HepG2 (cell line): ENCODE data around the gene SULT1C4. TPM values are rescaled to one million over a fixed set of nuclear protein-coding genes. Genes with fewer than 3 reads are reported as not detected.

Source experiments
- ATAC-seq: fragments of 200-7000 bp; cut with Tn5 transposase; 3 replicates; pipeline ENCODE4 v1.9.1; 2020; ENCODE audit warnings: mild to moderate bottlenecking, moderate library complexity
- BruUV-seq: library from RNA; stranded (reverse); fragments of 400-500 nt; replicated peaks from 2 replicates; lab custom pipeline; 2021; lab: Mats Ljungman, UMichigan
- CTCF ChIA-PET: fragments of 300-600 bp; formaldehyde crosslinking; extraction: SDS; loops from one replicate; lab custom pipeline; 2021; ENCODE audit warnings: low total read pairs, inconsistent platforms, low intra/inter-chr PET ratio; lab: Yijun Ruan, JAX
- POLR2A ChIA-PET: fragments of 350-600 bp; sonication (Branson Sonifier 250); formaldehyde crosslinking; loops from one replicate; lab custom pipeline; 2020; ENCODE audit warnings: antibody characterized with exemption, inconsistent platforms; lab: Yijun Ruan, JAX
- DNase-seq: peaks from one replicate; pipeline ENCODE4 v3.0.0-alpha.2; 2015; ENCODE audit warnings: low spot score
- FAIRE-seq: peaks from 3 replicates; lab custom pipeline; 2011; peaks lifted over from hg19 to GRCh38; lab: Jason Lieb, UNC
- H2AFZ ChIP-seq: one replicate; pipeline ENCODE4 v1.6.1; 2011; ENCODE audit warnings: low read length, inconsistent platforms
- H3K27ac ChIP-seq: fragments of 300-600 bp; 3 replicates; pipeline ENCODE4 v1.8.0; 2011; ENCODE audit warnings: mixed run types, mild to moderate bottlenecking, mixed read lengths, low read length, inconsistent platforms; ENCODE audit not compliant: insufficient read depth; ENCODE audit errors: extremely low read length
- H3K27me3 ChIP-seq, 2 experiments: fragments of 200-600 bp in 1 of 2; 2 replicates in 1 of 2; 3 replicates in 1 of 2; pipeline versions ENCODE4 v1.6.0 to v1.8.0; 2011; ENCODE audit warnings: low read length in 2 of 2, mild to moderate bottlenecking in 2 of 2, moderate library complexity in 2 of 2, inconsistent platforms in 1 of 2; ENCODE audit not compliant: insufficient read depth in 2 of 2, control insufficient read depth in 1 of 2
- H3K36me3 ChIP-seq, 2 experiments: fragments of 200-600 bp in 1 of 2; replicated peaks in 1 of 2; 2 replicates in 1 of 2; 3 replicates in 1 of 2; pipeline versions ENCODE4 v1.5.1 to v1.8.0; 2011; ENCODE audit warnings: low read length in 2 of 2, inconsistent platforms in 1 of 2; ENCODE audit not compliant: insufficient read depth in 2 of 2, control insufficient read depth in 1 of 2
- H3K4me1 ChIP-seq: 2 replicates; pipeline ENCODE4 v1.5.1; 2012; ENCODE audit warnings: low read length, inconsistent platforms; ENCODE audit not compliant: insufficient read depth
- H3K4me2 ChIP-seq: 2 replicates; pipeline ENCODE4 v1.6.0; 2011; ENCODE audit warnings: low read depth, low read length, inconsistent platforms
- H3K4me3 ChIP-seq, 3 experiments: fragments of 200-600 bp in 1 of 3; sonication (generic), shearing (Covaris generic) in 1 of 3; replicated peaks in 1 of 3; 2 replicates each; pipeline ENCODE4 v1.5.1; 2011 to 2016; ENCODE audit warnings: low read length in 3 of 3, inconsistent platforms in 2 of 3, low read depth in 2 of 3, mild to moderate bottlenecking in 2 of 3, control low read depth in 1 of 3, mixed read lengths in 1 of 3; ENCODE audit not compliant: insufficient read depth in 1 of 3
- H3K79me2 ChIP-seq: one replicate; pipeline ENCODE4 v1.6.1; 2011; ENCODE audit warnings: low read length, inconsistent platforms; ENCODE audit not compliant: insufficient read depth
- H3K9ac ChIP-seq: 2 replicates; pipeline ENCODE4 v1.6.0; 2011; ENCODE audit warnings: mild to moderate bottlenecking, low read depth, low read length, inconsistent platforms; ENCODE audit not compliant: insufficient read depth
- H3K9me3 ChIP-seq: 2 replicates; pipeline ENCODE4 v1.5.1; 2012; ENCODE audit warnings: mild to moderate bottlenecking, low read length
- H4K20me1 ChIP-seq: 2 replicates; pipeline ENCODE4 v1.6.0; 2011; ENCODE audit warnings: inconsistent platforms, mild to moderate bottlenecking, low read length, moderate library complexity; ENCODE audit not compliant: insufficient read depth
- CHD4 ChIP-seq: fragments of 200-600 bp; sonication (generic); IDR thresholded peaks from 2 replicates; pipeline ENCODE4 v1.7.0; 2017; ENCODE audit warnings: mild to moderate bottlenecking, low read length, borderline replicate concordance
- KLF16 ChIP-seq, 2 experiments: sonication (generic) in 1 of 2; formaldehyde crosslinking in 1 of 2; IDR thresholded peaks; 2 replicates each; pipeline versions ENCODE4 v1.6.1 to v1.8.0; 2016 to 2023; ENCODE audit warnings: missing genetic modification reagents in 2 of 2, missing compliant biosample characterization in 1 of 2
- MAFG ChIP-seq: sonication (generic); formaldehyde crosslinking; IDR thresholded peaks from 2 replicates; pipeline ENCODE4 v1.5.1; 2020; ENCODE audit warnings: mild to moderate bottlenecking, missing genetic modification reagents
- MED8 ChIP-seq: sonication (generic); formaldehyde crosslinking; IDR thresholded peaks from 2 replicates; pipeline ENCODE4 v1.8.1; 2023; ENCODE audit warnings: mild to moderate bottlenecking, missing genetic modification reagents; ENCODE audit not compliant: insufficient replicate concordance
- NR1H2 ChIP-seq: sonication (generic); formaldehyde crosslinking; IDR thresholded peaks from 2 replicates; pipeline ENCODE4 v1.8.1; 2022; ENCODE audit warnings: low read depth, missing genetic modification reagents, borderline replicate concordance
- RELA ChIP-seq: sonication (generic); formaldehyde crosslinking; IDR thresholded peaks from 2 replicates; pipeline ENCODE4 v1.4.0; 2020; ENCODE audit warnings: missing genetic modification reagents
- RXRA ChIP-seq: sonication (generic); formaldehyde crosslinking; IDR thresholded peaks from 2 replicates; pipeline ENCODE4 v1.5.1; 2020; ENCODE audit warnings: missing genetic modification reagents
- SP2 ChIP-seq: sonication (generic); formaldehyde crosslinking; IDR thresholded peaks from 2 replicates; pipeline ENCODE4 v1.5.1; 2020; ENCODE audit warnings: mild to moderate bottlenecking, missing genetic modification reagents
- ZNF121 ChIP-seq: sonication (generic); formaldehyde crosslinking; IDR thresholded peaks from 2 replicates; pipeline ENCODE4 v1.5.0; 2020; ENCODE audit warnings: mild to moderate bottlenecking, missing genetic modification reagents
- ZNF138 ChIP-seq: sonication (generic); formaldehyde crosslinking; IDR thresholded peaks from 2 replicates; pipeline ENCODE4 v1.5.0; 2020; ENCODE audit warnings: mild to moderate bottlenecking, low read depth, missing genetic modification reagents
- ZNF292 ChIP-seq: sonication (generic); formaldehyde crosslinking; IDR thresholded peaks from 2 replicates; pipeline ENCODE4 v1.8.1; 2022; ENCODE audit warnings: mild to moderate bottlenecking, low read depth, missing genetic modification reagents, borderline replicate concordance
- ZNF644 ChIP-seq: IDR thresholded peaks from 2 replicates; pipeline ENCODE4 v1.6.1; 2016; ENCODE audit warnings: low read depth
- ZNF777 ChIP-seq: sonication (generic); formaldehyde crosslinking; IDR thresholded peaks from 2 replicates; pipeline ENCODE4 v1.4.0; 2020; ENCODE audit warnings: missing genetic modification reagents
- WGBS: methylation state at CpG from one replicate; pipeline ENCODE4 v1.1.6; 2017; ENCODE audit warnings: low lambda C conversion rate; 5-methylcytosine and 5-hydroxymethylcytosine counted together
- in situ Hi-C: cut with HindIII; loops from 2 replicates; pipeline ENCODE4 v1.10.0; 2017; ENCODE audit warnings: low pct_unique_long_range_greater_than_20kb; ENCODE audit not compliant: extremely low pct_ligation_motif_present
- intact Hi-C: fragments of 100-400 bp; cut with micrococcal nuclease; formaldehyde crosslinking; loops from one replicate; pipeline ENCODE4 v1.10.0; 2022; ENCODE audit not compliant: unreplicated experiment
- polyA plus RNA-seq, 8 experiments: library from polyadenylated mRNA; depleted of rRNA in 3 of 8; stranded (reverse) in 7 of 8; unstranded in 1 of 8; fragments of >200 nt; fragmentation: Illumina TruSeq in 4 of 8; extraction: Trizol in 4 of 8; gene quantifications; 2 replicates each; pipeline versions ENCODE4 v1.2.1 to v1.2.3, GENCODE V29; 2011 to 2016; ENCODE audit warnings: low read depth in 4 of 8, missing spikeins in 1 of 8, mixed read lengths in 1 of 8; ENCODE audit not compliant: insufficient read depth in 1 of 8
- total RNA-seq, 5 experiments: library from RNA; depleted of rRNA; stranded (reverse); fragments of >200 nt; fragmentation: Illumina TruSeq; extraction: Trizol; gene quantifications; 2 replicates each; pipeline ENCODE4 v1.2.3, GENCODE V29; 2016; ENCODE audit warnings: low read depth in 1 of 5
- TF ChIP-seq, protein P1 (sequence below): sonication (generic); formaldehyde crosslinking; IDR thresholded peaks from 2 replicates; pipeline ENCODE4 v1.9.0; 2021; ENCODE audit warnings: missing genetic modification reagents, borderline replicate concordance
- TF ChIP-seq, protein P2 (sequence below): sonication (generic); formaldehyde crosslinking; IDR thresholded peaks from 2 replicates; pipeline ENCODE4 v1.5.1; 2020; ENCODE audit warnings: mild to moderate bottlenecking, missing genetic modification reagents
- TF ChIP-seq, protein P3 (sequence below): conservative IDR thresholded peaks from 2 replicates; pipeline ENCODE4 v1.6.1; 2018; ENCODE audit warnings: missing genetic modification reagents

The SULT1C4 gene
- total and polyA plus RNA-seq, 2 of the 13 experiments (the other 11 are each of a cell fraction or from before 2014, with no cell fraction given) = 1.3 to 8.6 TPM

DNA sequence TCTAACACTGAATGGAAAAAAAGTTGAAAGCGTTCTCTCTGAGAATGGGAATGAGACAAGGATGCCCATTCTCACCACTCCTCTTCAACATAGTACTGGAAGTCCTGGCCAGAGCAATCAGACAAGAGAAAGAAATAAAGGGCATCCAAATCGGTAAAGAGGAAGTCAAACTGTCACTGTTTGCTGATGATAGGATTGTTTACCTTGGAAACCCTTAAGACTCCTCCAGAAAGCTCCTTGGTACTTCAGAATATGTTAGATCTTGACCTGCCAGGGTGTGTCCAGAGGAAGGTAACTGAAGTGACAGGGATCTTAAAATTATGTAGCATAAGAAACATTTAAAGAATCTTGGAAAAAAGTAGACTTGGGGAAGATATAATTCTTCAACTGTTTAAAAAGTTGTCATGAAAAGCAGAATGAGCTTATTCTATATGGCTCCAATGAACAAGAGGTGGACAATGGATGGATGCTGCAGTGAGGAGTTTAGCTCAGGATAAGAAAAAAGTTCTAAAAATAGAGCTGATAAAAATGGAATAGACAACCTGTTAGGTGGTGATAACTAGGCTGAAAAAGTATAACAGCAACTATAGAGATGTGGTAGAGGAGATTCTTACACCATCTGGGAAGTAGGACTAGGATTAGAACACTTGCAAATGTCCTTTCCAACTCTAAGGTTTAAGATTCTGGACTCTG lies 16.8 kb upstream of the SULT1C4 start:
- Histone ChIP-seq H4K20me1 (no peaks in the 10 kb centered on the region), H3K79me2 (no peaks in the 10 kb centered on the region), H3K9me3 (peaks cover 15% of the 10 kb centered on the region), H3K27me3 (no peaks in the 10 kb centered on the region), H3K36me3 (no peaks in the 10 kb centered on the region), H3K27ac (no peak overlapping the region), H3K4me3 (no peak overlapping the region), H3K9ac (no peak overlapping the region), H3K4me2 (no peak overlapping the region), H3K4me1 (no peaks in the 10 kb centered on the region)
- no peak for FAIRE-seq
- DNase-seq = no peak
- CTCF ChIA-PET = no interaction called here
- BruUV-seq = no TSS peak
- in situ Hi-C loops (no loop called here), intact Hi-C loops (no loop called here)
- 14% methylated on average over 2 of the region's 2 CpGs for WGBS
- ATAC-seq = no peak
- no peak for TF ChIP-seq ZNF644
- no peak for TF ChIP-seq KLF16 (CRISPR knock-in tag; IDR thresholded peaks at IDR 0.05)
- no peak for TF ChIP-seq SP2 (CRISPR knock-in tag)
- no peak for TF ChIP-seq MED8 (CRISPR knock-in tag)
- TF ChIP-seq ZNF138 (CRISPR knock-in tag) = no peak
- TF ChIP-seq, protein P1, sequence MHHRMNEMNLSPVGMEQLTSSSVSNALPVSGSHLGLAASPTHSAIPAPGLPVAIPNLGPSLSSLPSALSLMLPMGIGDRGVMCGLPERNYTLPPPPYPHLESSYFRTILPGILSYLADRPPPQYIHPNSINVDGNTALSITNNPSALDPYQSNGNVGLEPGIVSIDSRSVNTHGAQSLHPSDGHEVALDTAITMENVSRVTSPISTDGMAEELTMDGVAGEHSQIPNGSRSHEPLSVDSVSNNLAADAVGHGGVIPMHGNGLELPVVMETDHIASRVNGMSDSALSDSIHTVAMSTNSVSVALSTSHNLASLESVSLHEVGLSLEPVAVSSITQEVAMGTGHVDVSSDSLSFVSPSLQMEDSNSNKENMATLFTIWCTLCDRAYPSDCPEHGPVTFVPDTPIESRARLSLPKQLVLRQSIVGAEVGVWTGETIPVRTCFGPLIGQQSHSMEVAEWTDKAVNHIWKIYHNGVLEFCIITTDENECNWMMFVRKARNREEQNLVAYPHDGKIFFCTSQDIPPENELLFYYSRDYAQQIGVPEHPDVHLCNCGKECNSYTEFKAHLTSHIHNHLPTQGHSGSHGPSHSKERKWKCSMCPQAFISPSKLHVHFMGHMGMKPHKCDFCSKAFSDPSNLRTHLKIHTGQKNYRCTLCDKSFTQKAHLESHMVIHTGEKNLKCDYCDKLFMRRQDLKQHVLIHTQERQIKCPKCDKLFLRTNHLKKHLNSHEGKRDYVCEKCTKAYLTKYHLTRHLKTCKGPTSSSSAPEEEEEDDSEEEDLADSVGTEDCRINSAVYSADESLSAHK (CRISPR knock-in tag) = no peak
- TF ChIP-seq NR1H2 (CRISPR knock-in tag) = no peak
- TF ChIP-seq RXRA = no peak
- no peak for TF ChIP-seq ZNF292 (CRISPR knock-in tag)
- TF ChIP-seq, protein P2, sequence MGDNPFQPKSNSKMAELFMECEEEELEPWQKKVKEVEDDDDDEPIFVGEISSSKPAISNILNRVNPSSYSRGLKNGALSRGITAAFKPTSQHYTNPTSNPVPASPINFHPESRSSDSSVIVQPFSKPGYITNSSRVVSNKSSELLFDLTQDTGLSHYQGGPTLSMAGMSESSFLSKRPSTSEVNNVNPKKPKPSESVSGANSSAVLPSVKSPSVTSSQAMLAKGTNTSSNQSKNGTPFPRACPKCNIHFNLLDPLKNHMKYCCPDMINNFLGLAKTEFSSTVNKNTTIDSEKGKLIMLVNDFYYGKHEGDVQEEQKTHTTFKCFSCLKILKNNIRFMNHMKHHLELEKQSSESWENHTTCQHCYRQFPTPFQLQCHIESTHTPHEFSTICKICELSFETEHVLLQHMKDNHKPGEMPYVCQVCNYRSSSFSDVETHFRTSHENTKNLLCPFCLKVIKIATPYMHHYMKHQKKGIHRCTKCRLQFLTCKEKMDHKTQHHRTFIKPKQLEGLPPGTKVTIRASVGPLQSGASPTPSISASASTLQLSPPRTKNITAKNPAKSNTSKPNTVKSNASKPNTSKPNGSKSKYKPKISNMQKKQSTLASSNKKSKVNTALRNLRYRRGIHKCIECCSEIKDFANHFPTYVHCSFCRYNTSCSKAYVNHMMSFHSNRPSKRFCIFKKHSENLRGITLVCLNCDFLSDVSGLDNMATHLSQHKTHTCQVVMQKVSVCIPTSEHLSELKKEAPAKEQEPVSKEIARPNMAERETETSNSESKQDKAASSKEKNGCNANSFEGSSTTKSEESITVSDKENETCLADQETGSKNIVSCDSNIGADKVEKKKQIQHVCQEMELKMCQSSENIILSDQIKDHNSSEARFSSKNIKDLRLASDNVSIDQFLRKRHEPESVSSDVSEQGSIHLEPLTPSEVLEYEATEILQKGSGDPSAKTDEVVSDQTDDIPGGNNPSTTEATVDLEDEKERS (CRISPR knock-in tag) = no peak
- TF ChIP-seq, protein P3, sequence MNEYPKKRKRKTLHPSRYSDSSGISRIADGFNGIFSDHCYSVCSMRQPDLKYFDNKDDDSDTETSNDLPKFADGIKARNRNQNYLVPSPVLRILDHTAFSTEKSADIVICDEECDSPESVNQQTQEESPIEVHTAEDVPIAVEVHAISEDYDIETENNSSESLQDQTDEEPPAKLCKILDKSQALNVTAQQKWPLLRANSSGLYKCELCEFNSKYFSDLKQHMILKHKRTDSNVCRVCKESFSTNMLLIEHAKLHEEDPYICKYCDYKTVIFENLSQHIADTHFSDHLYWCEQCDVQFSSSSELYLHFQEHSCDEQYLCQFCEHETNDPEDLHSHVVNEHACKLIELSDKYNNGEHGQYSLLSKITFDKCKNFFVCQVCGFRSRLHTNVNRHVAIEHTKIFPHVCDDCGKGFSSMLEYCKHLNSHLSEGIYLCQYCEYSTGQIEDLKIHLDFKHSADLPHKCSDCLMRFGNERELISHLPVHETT (CRISPR knock-in tag) = no peak
- no peak for TF ChIP-seq ZNF121 (CRISPR knock-in tag)
- TF ChIP-seq RELA (CRISPR knock-in tag) = no peak
- no peak for TF ChIP-seq CHD4
- no peak for TF ChIP-seq MAFG (CRISPR knock-in tag)
- no peak for TF ChIP-seq ZNF777 (CRISPR knock-in tag)
- TF ChIP-seq, all 625 proteins: peak for 0
- POLR2A ChIA-PET = no interaction called here
- H2AFZ ChIP-seq = no peak overlapping the region
